ENCODE results near the gene RPL38.

DNA sequence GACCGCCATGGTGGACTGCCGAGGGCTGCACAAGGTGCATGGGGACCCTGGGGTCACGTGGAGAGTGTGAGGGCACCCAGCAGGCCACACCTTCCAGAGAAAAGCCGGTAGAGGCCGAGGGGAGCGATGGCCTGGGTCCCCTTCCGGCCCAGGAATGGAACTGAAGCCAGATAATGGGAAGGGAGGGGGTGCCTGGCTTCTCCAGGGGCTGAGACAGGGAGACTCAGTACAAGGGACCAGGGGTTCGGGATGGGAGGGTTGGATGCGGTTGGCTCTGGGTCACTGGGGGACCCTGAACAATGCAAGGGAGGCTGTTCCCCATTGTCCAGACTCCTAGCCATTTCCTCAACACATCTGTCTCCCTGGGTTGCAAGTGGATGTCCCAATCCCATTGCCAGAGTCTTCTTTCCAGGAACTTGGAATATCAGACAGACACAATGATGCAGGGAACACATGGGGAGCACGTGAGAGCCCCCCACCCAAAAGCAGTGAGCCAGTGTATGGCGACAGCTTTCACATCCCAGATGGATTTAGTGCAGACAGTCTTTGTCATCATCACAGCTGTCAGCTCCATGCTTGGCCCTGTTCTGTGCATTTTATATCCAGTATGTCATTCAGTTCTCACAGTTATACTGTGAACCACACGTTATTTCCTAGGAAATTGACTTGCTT lies 47.0 kb downstream of the RPL38 start:
- no peak for TF ChIP-seq ZNF48 (tag by site-specific recombination; IDR thresholded peaks at IDR 0.05)
- no peak for TF ChIP-seq ZNF596 (tag by site-specific recombination; IDR thresholded peaks at IDR 0.05)
- TF ChIP-seq, protein P1, sequence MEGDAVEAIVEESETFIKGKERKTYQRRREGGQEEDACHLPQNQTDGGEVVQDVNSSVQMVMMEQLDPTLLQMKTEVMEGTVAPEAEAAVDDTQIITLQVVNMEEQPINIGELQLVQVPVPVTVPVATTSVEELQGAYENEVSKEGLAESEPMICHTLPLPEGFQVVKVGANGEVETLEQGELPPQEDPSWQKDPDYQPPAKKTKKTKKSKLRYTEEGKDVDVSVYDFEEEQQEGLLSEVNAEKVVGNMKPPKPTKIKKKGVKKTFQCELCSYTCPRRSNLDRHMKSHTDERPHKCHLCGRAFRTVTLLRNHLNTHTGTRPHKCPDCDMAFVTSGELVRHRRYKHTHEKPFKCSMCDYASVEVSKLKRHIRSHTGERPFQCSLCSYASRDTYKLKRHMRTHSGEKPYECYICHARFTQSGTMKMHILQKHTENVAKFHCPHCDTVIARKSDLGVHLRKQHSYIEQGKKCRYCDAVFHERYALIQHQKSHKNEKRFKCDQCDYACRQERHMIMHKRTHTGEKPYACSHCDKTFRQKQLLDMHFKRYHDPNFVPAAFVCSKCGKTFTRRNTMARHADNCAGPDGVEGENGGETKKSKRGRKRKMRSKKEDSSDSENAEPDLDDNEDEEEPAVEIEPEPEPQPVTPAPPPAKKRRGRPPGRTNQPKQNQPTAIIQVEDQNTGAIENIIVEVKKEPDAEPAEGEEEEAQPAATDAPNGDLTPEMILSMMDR (tag by site-specific recombination; IDR thresholded peaks at IDR 0.05), result no peak

All from HEK293 (cell line).